ENCODE data around the gene RBM7. TPM values are rescaled to one million over a fixed set of nuclear protein-coding genes. Genes with fewer than 3 reads are reported as not detected.

The RBM7 gene
- total and polyA plus RNA-seq, 4 donors: 7.9 to 57.3 (median 24.2) TPM

DNA sequence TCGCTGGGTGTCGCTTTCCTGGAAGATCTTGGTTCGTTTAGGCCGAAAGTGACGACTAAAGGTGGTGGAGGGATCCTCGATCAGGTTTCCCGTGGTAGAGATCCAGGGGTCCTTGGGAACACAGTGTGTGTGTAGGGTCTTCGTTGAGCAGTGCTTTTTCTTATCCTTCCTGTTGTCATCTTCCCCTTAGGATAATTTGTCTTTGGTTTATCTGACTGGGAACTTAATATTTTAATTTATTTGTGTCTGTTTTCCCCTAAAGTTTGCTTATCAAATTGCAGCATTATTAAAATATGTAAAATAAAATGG lies 403 bp downstream of the RBM7 start:
- no peaks in the 10 kb centered on the region for H3K27me3 ChIP-seq (ENCODE audit: control insufficient read depth in 3 of 3, insufficient read depth in 3 of 3, low read length in 2 of 3)
- ATAC-seq (ENCODE audit: insufficient read depth, low FRiP score): no peak
- H3K9me3 ChIP-seq (ENCODE audit: control insufficient read depth in 4 of 4, insufficient read depth in 3 of 4, low read length in 3 of 4): no peaks in the 10 kb centered on the region
- peaks cover 0 to 15% (median 7%) of the 10 kb centered on the region in 4 donors for H3K36me3 ChIP-seq (ENCODE audit: control insufficient read depth in 4 of 4, insufficient read depth in 4 of 4, low read length in 4 of 4)
- peaks cover 0 to 24% (median 7%) of the 10 kb centered on the region in 5 donors for H3K4me1 ChIP-seq (ENCODE audit: control insufficient read depth in 5 of 5, insufficient read depth in 5 of 5, low read length in 5 of 5)
- no peak for DNase-seq
- peak overlapping the region; percentile 94 to 97 for H3K27ac ChIP-seq (ENCODE audit: low read depth in 1 of 2, low read length in 1 of 2)
- H3K9ac ChIP-seq (ENCODE audit: insufficient read depth in 1 of 2, low read length in 2 of 2): peak overlapping the region; percentile 99
- WGBS, 2 donors: 0 to 1% methylated on average over 8 of the region's 8 CpGs
- H3K4me3 ChIP-seq: peak overlapping the region; percentile 48
- TF ChIP-seq, protein P1, sequence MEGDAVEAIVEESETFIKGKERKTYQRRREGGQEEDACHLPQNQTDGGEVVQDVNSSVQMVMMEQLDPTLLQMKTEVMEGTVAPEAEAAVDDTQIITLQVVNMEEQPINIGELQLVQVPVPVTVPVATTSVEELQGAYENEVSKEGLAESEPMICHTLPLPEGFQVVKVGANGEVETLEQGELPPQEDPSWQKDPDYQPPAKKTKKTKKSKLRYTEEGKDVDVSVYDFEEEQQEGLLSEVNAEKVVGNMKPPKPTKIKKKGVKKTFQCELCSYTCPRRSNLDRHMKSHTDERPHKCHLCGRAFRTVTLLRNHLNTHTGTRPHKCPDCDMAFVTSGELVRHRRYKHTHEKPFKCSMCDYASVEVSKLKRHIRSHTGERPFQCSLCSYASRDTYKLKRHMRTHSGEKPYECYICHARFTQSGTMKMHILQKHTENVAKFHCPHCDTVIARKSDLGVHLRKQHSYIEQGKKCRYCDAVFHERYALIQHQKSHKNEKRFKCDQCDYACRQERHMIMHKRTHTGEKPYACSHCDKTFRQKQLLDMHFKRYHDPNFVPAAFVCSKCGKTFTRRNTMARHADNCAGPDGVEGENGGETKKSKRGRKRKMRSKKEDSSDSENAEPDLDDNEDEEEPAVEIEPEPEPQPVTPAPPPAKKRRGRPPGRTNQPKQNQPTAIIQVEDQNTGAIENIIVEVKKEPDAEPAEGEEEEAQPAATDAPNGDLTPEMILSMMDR (IDR thresholded peaks at IDR 0.05; ENCODE audit: control extremely low read depth, extremely low read depth): no peak

- Histone ChIP-seq H3K9ac (ENCODE audit: insufficient read depth in 1 of 2, low read length in 2 of 2) (peak overlapping the region; percentile 99), H3K9me3 (ENCODE audit: control insufficient read depth in 4 of 4, insufficient read depth in 3 of 4, low read length in 3 of 4) (no peaks in the 10 kb centered on the region), H3K4me3 (no peak overlapping the region), H3K27ac (ENCODE audit: low read depth in 1 of 2, low read length in 1 of 2) (peak overlapping the region in 1 of 2 donors; percentile 75), H3K27me3 (ENCODE audit: control insufficient read depth in 3 of 3, insufficient read depth in 3 of 3, low read length in 2 of 3) (no peaks in the 10 kb centered on the region), H3K4me1 (ENCODE audit: control insufficient read depth in 5 of 5, insufficient read depth in 5 of 5, low read length in 5 of 5) (peaks cover 0 to 24% (median 7%) of the 10 kb centered on the region in 5 donors), H3K36me3 (ENCODE audit: control insufficient read depth in 4 of 4, insufficient read depth in 4 of 4, low read length in 4 of 4) (peaks cover 0 to 19% (median 10%) of the 10 kb centered on the region in 4 donors)
- ATAC-seq (ENCODE audit: insufficient read depth, low FRiP score) (no peak), DNase-seq (peak in 2 of 3 donors; percentile 58 to 59)
- WGBS, 2 donors: 2 to 8% methylated on average over 4 of the region's 4 CpGs
- TF ChIP-seq, protein P1 (IDR thresholded peaks at IDR 0.05; ENCODE audit: control extremely low read depth, extremely low read depth): no peak
Observed at GRCh38 chr11:114401311-114401710, 845 bp downstream of the RBM7 start.

GRCh38 chr11:114412946-114413345 lies 12.5 kb downstream of the RBM7 start:
- no peak overlapping the region for H3K27ac ChIP-seq (ENCODE audit: low read depth in 1 of 2, low read length in 1 of 2)
- no peaks in the 10 kb centered on the region for H3K27me3 ChIP-seq (ENCODE audit: control insufficient read depth in 3 of 3, insufficient read depth in 3 of 3, low read length in 2 of 3)
- TF ChIP-seq, protein P1 (IDR thresholded peaks at IDR 0.05; ENCODE audit: control extremely low read depth, extremely low read depth): no peak
- H3K4me3 ChIP-seq: no peak overlapping the region
- H3K4me1 ChIP-seq (ENCODE audit: control insufficient read depth in 5 of 5, insufficient read depth in 5 of 5, low read length in 5 of 5): no peaks in the 10 kb centered on the region
- WGBS, 2 donors: 97 to 100% methylated on average over 4 of the region's 4 CpGs
- no peak overlapping the region for H3K9ac ChIP-seq (ENCODE audit: insufficient read depth in 1 of 2, low read length in 2 of 2)
- peaks cover 6 to 10% (median 8%) of the 10 kb centered on the region in 4 donors for H3K36me3 ChIP-seq (ENCODE audit: control insufficient read depth in 4 of 4, insufficient read depth in 4 of 4, low read length in 4 of 4)
- ATAC-seq (ENCODE audit: insufficient read depth, low FRiP score): no peak
- no peaks in the 10 kb centered on the region for H3K9me3 ChIP-seq (ENCODE audit: control insufficient read depth in 4 of 4, insufficient read depth in 3 of 4, low read length in 3 of 4)
- no peak for DNase-seq

- ATAC-seq (ENCODE audit: insufficient read depth, low FRiP score) (no peak), DNase-seq (no peak)
- no peak overlapping the region for H3K27ac ChIP-seq (ENCODE audit: low read depth in 1 of 2, low read length in 1 of 2)
- no peak overlapping the region for H3K9ac ChIP-seq (ENCODE audit: insufficient read depth in 1 of 2, low read length in 2 of 2)
- 90 to 95% methylated on average over 10 of the region's 10 CpGs for WGBS, 2 donors
- H3K4me3 ChIP-seq: no peak overlapping the region
- no peaks in the 10 kb centered on the region for H3K4me1 ChIP-seq (ENCODE audit: control insufficient read depth in 5 of 5, insufficient read depth in 5 of 5, low read length in 5 of 5)
- H3K9me3 ChIP-seq (ENCODE audit: control insufficient read depth in 4 of 4, insufficient read depth in 3 of 4, low read length in 3 of 4): no peaks in the 10 kb centered on the region
- no peaks in the 10 kb centered on the region for H3K27me3 ChIP-seq (ENCODE audit: control insufficient read depth in 3 of 3, insufficient read depth in 3 of 3, low read length in 2 of 3)
- H3K36me3 ChIP-seq (ENCODE audit: control insufficient read depth in 4 of 4, insufficient read depth in 4 of 4, low read length in 4 of 4): peaks cover 6 to 9% (median 7%) of the 10 kb centered on the region in 4 donors
- TF ChIP-seq, protein P1 (IDR thresholded peaks at IDR 0.05; ENCODE audit: control extremely low read depth, extremely low read depth): no peak
Observed at GRCh38 chr11:114413958-114414357, 13.5 kb downstream of the RBM7 start.
